Suprapubic skin (tissue), 4 donors: ENCODE measurements around the gene GAPVD1.

Experiments used
- CTCF ChIP-seq, 2 donors: fragments of 200-600 bp in 1 of 2; fragments of 450-650 bp in 1 of 2; sonication (generic) in 1 of 2; IDR thresholded peaks; one replicate each; pipeline ENCODE4 v1.5.1; 2016 to 2019; ENCODE audit warnings: antibody characterized with exemption in 2 of 2, mild to moderate bottlenecking in 1 of 2, moderate library complexity in 1 of 2
- EP300 ChIP-seq: sonication (generic); formaldehyde crosslinking; IDR thresholded peaks from one replicate; pipeline ENCODE4 v1.6.1; 2017; ENCODE audit warnings: antibody characterized with exemption
- POLR2A ChIP-seq, 2 donors: fragments of 450-650 bp; IDR thresholded peaks; one replicate each; pipeline ENCODE4 v1.6.1; 2017; ENCODE audit warnings: antibody characterized with exemption in 2 of 2, mild to moderate bottlenecking in 2 of 2, moderate library complexity in 2 of 2
- POLR2AphosphoS5 ChIP-seq, 3 donors: sonication (generic); formaldehyde crosslinking; IDR thresholded peaks; one replicate each; pipeline ENCODE4 v1.6.1; 2017; ENCODE audit warnings: antibody characterized with exemption in 3 of 3

- TF ChIP-seq CTCF (IDR thresholded peaks at IDR 0.05) = no peak
- no peak for TF ChIP-seq POLR2A (IDR thresholded peaks at IDR 0.05)
- no peak for TF ChIP-seq EP300
- no peak for TF ChIP-seq POLR2AphosphoS5 (IDR thresholded peaks at IDR 0.05)
Observed at GRCh38 chr9:125312411-125312810, 50.8 kb downstream of the GAPVD1 start.
